Measurements from ENCODE around the gene C6orf89.

Gene C6orf89

DNA sequence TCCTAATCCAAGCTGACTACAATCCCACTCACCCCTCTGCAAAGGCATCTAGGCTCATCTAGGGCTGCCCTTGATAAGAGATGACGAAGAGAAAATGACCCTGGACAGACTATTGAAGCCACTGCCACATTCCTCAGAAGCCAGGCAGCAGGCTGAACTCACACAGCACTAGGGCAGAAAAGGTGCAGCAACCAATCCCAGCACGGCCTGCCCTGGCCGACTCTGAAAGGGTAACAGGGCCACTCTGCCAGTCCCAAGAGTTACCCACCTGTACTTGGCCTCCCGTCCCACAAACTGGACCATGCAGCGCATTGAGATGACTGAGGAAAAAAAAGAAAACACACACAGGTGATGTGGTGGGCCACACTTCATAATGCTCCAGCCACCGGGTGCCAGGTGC, 91.2 kb downstream of the C6orf89 start:
- CTCF ChIA-PET = interaction anchor here (0.8 to 3.0 kb wide), 13 partner anchors 8 to 233 kb away, joined by 3 to 32 read pairs (median 5); partner anchors contain the start of gene MTCH1

DNA sequence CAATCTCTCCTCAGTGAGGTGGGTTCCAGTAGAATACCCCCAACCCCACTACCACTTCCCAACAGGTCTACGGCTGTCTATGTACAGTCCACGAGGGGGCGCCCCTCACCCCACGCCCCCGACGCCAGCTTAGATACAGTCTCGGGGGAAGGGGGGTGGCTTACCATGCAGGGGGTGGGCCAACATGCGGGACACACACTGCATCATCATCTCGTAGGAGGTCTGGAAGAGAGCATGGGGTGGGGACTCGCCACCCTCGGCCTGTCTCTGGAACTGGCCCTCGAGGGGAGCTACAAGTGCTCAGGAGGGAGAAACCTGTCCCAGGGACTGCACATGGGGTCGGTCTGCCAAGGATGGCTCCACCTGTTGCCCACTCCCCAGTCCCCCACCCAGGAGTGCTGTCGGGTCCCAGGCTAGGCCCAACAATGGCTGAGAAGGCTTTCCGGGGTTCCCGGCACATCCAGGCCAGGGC, 91.8 kb downstream of the C6orf89 start:
- peak; percentile 70 for DNase-seq (ENCODE audit: extremely low spot score)
- TF ChIP-seq, protein P1, sequence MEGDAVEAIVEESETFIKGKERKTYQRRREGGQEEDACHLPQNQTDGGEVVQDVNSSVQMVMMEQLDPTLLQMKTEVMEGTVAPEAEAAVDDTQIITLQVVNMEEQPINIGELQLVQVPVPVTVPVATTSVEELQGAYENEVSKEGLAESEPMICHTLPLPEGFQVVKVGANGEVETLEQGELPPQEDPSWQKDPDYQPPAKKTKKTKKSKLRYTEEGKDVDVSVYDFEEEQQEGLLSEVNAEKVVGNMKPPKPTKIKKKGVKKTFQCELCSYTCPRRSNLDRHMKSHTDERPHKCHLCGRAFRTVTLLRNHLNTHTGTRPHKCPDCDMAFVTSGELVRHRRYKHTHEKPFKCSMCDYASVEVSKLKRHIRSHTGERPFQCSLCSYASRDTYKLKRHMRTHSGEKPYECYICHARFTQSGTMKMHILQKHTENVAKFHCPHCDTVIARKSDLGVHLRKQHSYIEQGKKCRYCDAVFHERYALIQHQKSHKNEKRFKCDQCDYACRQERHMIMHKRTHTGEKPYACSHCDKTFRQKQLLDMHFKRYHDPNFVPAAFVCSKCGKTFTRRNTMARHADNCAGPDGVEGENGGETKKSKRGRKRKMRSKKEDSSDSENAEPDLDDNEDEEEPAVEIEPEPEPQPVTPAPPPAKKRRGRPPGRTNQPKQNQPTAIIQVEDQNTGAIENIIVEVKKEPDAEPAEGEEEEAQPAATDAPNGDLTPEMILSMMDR (IDR thresholded peaks at IDR 0.05; ENCODE audit: control extremely low read depth, extremely low read depth, low read depth, missing control alignments) = peak; percentile 65
- CTCF ChIA-PET = interaction anchor here (0.7 to 3.0 kb wide), 15 partner anchors 8 to 233 kb away, joined by 3 to 32 read pairs (median 4); partner anchors contain the start of gene MTCH1
- POLR2A ChIA-PET = interaction anchor here (1.2 kb wide), 2 partner anchors 9 to 246 kb away, joined by 3 read pairs; partner anchors contain the start of gene MTCH1

More for the DNA sequence above, 91.2 kb downstream of the C6orf89 start:
- POLR2A ChIA-PET = no interaction called here
- TF ChIP-seq, protein P1 (IDR thresholded peaks at IDR 0.05; ENCODE audit: control extremely low read depth, extremely low read depth, low read depth, missing control alignments) = no peak
- DNase-seq (ENCODE audit: extremely low spot score) = no peak
